GM19035 (cell line): ENCODE results near the gene WASF3.

Source experiments
- ATAC-seq: cut with Tn5 transposase; IDR thresholded peaks from one replicate; pipeline ENCODE4 v1.9.1; 2021; ENCODE audit not compliant: unreplicated experiment

The WASF3 gene

GRCh38 chr13:26679411-26680122, 122.1 kb downstream of the WASF3 start:
- no peak for ATAC-seq

- ATAC-seq, result no peak
Measured at GRCh38 chr13:26680123-26680450, 122.6 kb downstream of the WASF3 start.

GRCh38 chr13:26680572-26680971, 123.1 kb downstream of the WASF3 start:
- ATAC-seq, result no peak

- no peak for ATAC-seq
Measured at GRCh38 chr13:26681036-26681435, 123.6 kb downstream of the WASF3 start.

- no peak for ATAC-seq
Measured at GRCh38 chr13:26682606-26683005, 125.1 kb downstream of the WASF3 start.

GRCh38 chr13:26685606-26686005, 128.1 kb downstream of the WASF3 start:
- no peak for ATAC-seq

GRCh38 chr13:26686285-26686684, 128.8 kb downstream of the WASF3 start:
- no peak for ATAC-seq

GRCh38 chr13:26688286-26688685, 130.8 kb downstream of the WASF3 start:
- ATAC-seq, result no peak

GRCh38 chr13:26688980-26689379, 131.5 kb downstream of the WASF3 start:
- no peak for ATAC-seq

- no peak for ATAC-seq
Measured at GRCh38 chr13:26693749-26694463, 136.4 kb downstream of the WASF3 start.

- ATAC-seq, result no peak
Measured at GRCh38 chr13:26694609-26695359, 137.3 kb downstream of the WASF3 start.

GRCh38 chr13:26695360-26695705, 137.8 kb downstream of the WASF3 start:
- ATAC-seq, result no peak

- no peak for ATAC-seq
Measured at GRCh38 chr13:26695891-26696311, 138.4 kb downstream of the WASF3 start.

GRCh38 chr13:26697069-26697955, 139.8 kb downstream of the WASF3 start:
- ATAC-seq, result no peak

GRCh38 chr13:26698392-26699196, 141.1 kb downstream of the WASF3 start:
- ATAC-seq, result no peak

GRCh38 chr13:26699197-26699490, 141.7 kb downstream of the WASF3 start:
- no peak for ATAC-seq

- ATAC-seq, result no peak
Measured at GRCh38 chr13:26705536-26705935, 148.1 kb downstream of the WASF3 start.

GRCh38 chr13:26706381-26706780, 148.9 kb downstream of the WASF3 start:
- ATAC-seq, result no peak

- ATAC-seq, result no peak
Measured at GRCh38 chr13:26707122-26708006, 149.9 kb downstream of the WASF3 start.

GRCh38 chr13:26708007-26708297, 150.5 kb downstream of the WASF3 start:
- ATAC-seq, result no peak
